WI38 (cell line): ENCODE data around the gene CHKB.

Source experiments
- H3K4me3 ChIP-seq: 2 replicates; pipeline ENCODE4 v1.5.1; 2011; ENCODE audit warnings: low read depth, mild to moderate bottlenecking, control low read depth, low read length
- CTCF ChIP-seq: IDR thresholded peaks from 2 replicates; pipeline ENCODE4 v1.5.1; 2012; ENCODE audit warnings: low read depth, mild to moderate bottlenecking, control low read depth, low read length

Gene CHKB

GRCh38 chr22:50530580-50530876 is 52.1 kb downstream of the CHKB start:
- H3K4me3 ChIP-seq: peak overlapping the region; percentile 42
- TF ChIP-seq CTCF: no peak

DNA sequence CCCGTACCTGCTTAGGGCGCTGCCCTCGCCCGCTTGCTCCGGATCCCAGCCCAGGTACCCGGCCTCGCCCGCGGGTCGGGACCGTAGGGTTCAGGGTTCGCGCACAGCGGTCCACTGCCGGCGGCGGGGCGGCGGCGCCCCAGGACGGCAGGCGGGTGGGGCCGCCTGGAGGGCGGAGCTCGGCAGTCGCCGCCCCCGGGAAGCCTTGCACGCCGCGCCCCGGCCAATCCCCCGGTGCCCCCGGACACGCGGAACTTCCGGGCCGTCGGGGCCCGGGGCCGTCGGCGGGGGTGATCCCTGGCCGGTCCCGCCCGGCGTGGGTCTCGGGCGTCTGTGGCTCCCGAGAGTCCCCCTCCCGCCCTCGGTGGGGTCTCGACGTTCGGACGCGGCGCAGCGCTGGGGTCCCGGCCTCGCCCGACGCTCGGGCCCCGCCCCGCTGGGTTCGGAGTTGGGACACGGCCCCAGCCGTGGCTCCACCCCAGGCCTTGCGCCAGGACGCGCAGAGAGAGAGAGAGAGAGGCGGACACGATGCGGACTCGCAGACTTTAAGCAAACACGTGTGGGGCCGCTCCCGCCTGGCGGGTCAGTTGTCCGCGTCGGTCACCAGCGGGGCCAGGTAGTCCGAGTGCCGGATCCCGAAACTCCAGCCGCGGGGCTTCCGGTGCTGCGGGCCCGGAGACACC is 52.6 kb downstream of the CHKB start, which contains the start of gene TYMP:
Gene TYMP (minus strand): TSS at position 116 of the 683 bp plus-strand sequence. CDS start 303 bp downstream, outside the sequence.
- no peak for TF ChIP-seq CTCF
- peak within 1 kb of the TSS; percentile 53 for H3K4me3 ChIP-seq

- H3K4me3 ChIP-seq: 0 out of 2 replicates have a peak overlapping the region, but pooled peaks have one; percentile 10
- no peak for TF ChIP-seq CTCF
These were observed 53.2 kb downstream of the CHKB start for GRCh38 chr22:50529416-50529896.
